A549 treated with Mapracorat at 1 μM for 4 hours (cell line): ENCODE data around the gene COX6B1. TPM values are rescaled to one million over a fixed set of nuclear protein-coding genes. Genes with fewer than 3 reads are reported as not detected.

ENCODE experiments used
- total RNA-seq: library from RNA; stranded (reverse); fragments of 200-300 nt; extraction: Qiagen RNA extraction; gene quantifications from 5 replicates; pipeline ENCODE4 v1.2.3, GENCODE V29; 2022

The COX6B1 gene, protein sequence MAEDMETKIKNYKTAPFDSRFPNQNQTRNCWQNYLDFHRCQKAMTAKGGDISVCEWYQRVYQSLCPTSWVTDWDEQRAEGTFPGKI
- total RNA-seq = 1,323 to 1,675 TPM (median 1,366 TPM) in 5 replicates

DNA sequence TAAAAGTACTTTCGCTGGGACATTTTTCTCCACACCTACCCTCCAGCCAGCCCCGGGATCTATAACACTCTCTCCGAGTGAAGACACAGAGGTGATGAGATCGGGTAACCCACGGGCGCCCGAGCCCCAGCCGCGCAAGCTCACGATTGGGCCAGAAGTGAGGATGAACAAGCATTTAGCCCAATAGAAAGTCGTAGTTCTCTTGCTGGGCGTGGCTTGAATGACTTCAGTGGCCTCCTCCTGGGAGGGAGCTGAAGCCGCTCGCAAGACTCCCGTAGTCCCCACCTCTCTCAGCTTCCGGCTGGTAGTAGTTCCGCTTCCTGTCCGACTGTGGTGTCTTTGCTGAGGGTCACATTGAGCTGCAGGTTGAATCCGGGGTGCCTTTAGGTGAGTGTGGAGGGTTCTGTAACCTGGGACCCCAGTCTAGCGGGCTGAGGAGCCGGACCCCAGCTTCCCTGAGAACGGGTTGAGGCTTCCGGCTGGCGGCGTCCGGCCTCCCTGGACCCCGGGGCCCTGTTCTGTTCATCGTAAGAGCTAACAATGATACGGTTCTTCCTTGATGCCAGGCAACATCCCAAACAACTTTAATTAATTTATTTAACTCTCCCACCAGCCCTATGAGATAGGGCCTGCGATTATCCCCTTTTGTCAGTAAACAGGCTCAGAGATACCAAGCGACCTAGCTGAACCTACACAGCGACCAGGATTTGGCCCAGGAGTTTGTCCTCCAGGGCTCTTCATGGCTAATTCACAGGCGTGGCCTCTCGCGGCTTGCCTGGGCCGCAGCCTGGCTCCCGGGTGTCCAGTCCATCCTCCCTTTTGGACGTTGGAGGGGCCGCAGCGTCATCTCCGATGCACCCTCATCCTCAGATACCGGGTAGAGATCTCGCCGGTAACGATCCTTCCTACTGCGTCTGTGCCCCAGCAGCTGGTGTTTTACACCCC is at the start of gene COX6B1:
Gene COX6B1 (plus strand): TSS at position 307 of the 945 bp plus-strand sequence. CDS start 2,921 bp downstream, outside the sequence.

DNA sequence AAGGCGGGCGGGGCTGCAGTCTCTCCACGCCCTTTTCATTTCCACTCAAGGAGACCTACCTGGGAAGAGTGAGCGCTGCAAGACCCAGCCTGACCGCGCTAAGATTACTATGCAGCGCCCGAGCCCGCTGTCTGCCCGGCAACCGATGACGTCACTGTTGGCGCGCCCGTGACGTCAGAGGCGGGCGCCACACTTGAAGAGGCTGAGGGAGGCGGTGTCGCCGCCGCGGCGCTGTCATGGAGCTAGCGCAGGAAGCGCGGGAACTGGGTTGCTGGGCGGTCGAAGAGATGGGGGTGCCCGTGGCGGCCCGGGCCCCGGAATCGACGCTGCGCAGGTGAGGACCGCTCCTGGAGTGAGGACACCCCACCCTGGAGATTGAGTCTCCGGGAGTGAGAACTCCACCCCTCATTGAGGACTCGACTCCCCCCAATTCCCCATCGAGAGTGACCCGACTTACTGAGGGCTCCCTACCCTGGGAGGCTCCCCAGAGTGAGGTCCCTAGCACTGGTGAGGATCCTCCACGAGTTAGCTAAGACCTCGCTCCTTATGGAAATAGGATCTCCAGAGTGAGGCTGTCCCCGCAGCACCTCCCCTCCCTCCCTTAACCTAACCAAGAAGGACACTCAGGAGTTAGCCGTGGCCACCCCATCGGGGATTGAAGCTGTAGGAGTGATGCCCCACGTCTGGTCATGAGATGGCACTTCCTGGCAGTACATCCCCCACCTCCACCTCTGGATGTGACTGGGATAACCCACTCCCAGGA is 35.4 kb upstream of the COX6B1 start, which contains the start of gene HAUS5:
Gene HAUS5 (plus strand): TSS at position 177 of the 763 bp plus-strand sequence. CDS start 60 bp downstream, at position 237.

DNA sequence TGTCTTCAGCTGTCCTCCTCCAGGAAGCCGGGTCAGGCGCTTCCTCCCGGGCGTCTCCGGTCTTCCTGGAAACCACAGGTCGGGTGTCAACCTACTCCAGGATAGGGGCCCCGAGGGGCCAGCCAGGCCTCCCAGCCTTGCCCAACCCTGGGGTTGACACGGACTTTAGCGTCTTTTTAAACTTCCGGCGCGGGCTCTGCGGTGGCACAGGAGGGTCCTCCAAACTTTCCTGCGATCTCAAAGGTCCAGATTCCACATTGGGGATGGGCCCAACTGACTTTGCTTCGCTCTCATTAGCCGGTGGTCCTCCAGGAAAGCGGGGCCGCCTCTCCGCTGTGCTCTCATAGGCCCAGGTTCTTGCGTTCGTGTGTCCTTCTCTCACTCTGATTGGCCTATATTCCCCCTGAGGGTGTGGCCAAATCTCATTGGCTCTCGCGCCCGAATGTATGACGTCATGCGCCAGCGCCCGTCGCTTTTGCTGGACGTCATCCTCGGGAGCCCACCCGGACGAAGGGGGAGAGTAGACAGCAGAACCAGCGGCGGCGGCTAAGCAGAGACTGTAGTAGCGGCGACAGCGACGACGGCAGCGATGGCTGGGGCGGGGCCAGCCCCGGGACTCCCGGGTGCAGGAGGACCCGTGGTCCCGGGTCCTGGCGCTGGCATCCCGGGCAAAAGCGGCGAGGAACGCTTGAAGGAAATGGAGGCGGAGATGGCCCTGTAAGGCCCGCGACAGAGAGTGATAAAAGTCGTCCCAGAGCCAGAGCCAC is 19.4 kb upstream of the COX6B1 start, which contains the start of gene RBM42:
Gene RBM42 (plus strand): TSS at position 472 of the 767 bp plus-strand sequence. CDS start 118 bp downstream, at position 590.

DNA sequence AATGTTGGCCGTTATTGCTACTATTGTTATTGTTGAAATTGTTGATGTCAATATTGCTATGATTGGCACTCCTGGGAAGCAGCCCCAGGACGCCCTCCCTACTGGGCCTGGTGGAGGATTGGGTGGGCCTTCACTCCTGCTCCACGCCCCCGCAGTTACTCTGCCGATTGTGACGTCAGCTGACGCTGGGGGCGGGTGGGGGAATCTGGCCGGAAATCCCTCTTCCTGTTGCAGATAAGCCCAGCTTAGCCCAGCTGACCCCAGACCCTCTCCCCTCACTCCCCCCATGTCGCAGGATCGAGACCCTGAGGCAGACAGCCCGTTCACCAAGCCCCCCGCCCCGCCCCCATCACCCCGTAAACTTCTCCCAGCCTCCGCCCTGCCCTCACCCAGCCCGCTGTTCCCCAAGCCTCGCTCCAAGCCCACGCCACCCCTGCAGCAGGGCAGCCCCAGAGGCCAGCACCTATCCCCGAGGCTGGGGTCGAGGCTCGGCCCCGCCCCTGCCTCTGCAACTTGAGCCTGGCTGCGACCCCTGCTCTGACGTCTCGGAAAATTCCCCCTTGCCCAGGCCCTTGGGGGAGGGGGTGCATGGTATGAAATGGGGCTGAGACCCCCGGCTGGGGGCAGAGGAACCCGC is 6.5 kb upstream of the COX6B1 start, which contains the start of gene ETV2:
Gene ETV2 (plus strand): TSS at position 231 of the 637 bp plus-strand sequence. CDS start 716 bp downstream, outside the sequence.

DNA sequence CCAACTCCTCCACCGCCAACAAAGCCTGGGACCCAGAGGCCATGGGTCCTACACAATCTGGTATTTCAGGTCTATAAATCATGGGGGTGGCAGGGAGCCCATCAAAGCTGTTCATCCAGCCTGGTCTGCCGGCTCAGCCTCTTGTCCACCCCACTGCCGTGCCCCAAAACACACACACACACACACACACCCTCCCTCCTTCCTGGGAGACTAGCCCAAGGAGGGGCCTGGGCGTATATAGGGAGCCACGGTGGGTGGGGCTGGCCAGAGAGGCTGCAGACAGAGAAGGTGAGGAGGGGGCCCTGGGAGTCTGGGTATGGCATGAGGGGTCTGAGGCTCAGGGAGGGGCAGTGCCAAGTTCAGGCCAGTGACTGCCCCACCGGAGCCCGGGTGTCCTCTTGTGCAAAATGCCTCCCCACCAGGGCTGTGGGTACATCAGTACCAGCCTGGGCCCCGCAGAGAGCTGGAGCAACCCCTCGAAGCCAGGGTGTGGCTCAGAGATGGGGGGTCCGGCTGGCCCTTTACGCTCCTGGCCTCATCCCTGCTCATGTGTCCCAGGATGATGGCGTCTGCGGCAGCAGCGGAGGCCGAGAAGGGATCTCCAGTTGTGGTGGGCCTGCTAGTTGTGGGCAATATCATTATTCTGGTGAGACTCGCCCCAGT is 18.3 kb downstream of the COX6B1 start, which contains the start of gene UPK1A:
Gene UPK1A (plus strand): TSS at position 267 of the 663 bp plus-strand sequence. CDS start 296 bp downstream, at position 563.

DNA sequence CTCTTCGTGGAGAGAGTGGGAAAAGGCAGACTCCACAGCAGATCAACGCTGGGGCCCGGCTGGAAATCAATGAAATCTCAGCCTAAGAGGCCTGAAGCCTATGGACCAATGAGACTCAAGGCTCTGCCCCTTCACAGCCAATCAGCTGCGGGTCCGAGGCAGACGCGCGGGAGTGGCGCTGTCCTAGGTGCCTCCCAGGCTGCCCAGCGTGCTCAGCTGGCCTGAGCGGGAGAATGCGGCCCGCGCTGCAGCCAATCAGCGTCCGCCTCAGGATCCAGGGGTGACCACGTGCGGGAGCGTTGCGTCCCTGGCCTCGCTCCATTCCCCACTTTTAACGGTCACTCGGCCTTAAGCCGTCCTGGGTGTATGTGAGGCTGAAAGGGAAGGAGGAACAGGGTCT is 56.1 kb downstream of the COX6B1 start, which contains the start of gene ZBTB32:
Gene ZBTB32 (plus strand): TSS at position 341 of the 400 bp plus-strand sequence. CDS start 10,069 bp downstream, outside the sequence.

Other genes starting within 250 kb of the COX6B1 start
- gene FFAR2, start 200.1 kb upstream of the COX6B1 start, total RNA-seq = not detected in 5 replicates
- gene KRTDAP, start 157.9 kb upstream of the COX6B1 start, total RNA-seq = not detected in 5 replicates
- gene DMKN, start 134.7 kb upstream of the COX6B1 start, total RNA-seq = 32.5 to 41.2 TPM (median 37.6 TPM) in 5 replicates
- 2.4 to 3.3 TPM (median 3.2 TPM) in 5 replicates for gene SBSN, start 120.0 kb upstream of the COX6B1 start, total RNA-seq
- gene GAPDHS, start 114.9 kb upstream of the COX6B1 start, total RNA-seq = 0.21 TPM in 1 of 5 replicates, not detected in the others
- 374 to 446 TPM (median 422 TPM) in 5 replicates for gene TMEM147, start 102.7 kb upstream of the COX6B1 start, total RNA-seq
- 0.06 TPM in 1 of 5 replicates, not detected in the others for gene ATP4A, start 84.7 kb upstream of the COX6B1 start, total RNA-seq
- not detected in 5 replicates for gene PMIS2, start 62.1 kb upstream of the COX6B1 start, total RNA-seq
- 11.3 to 18.9 TPM (median 15.0 TPM) in 5 replicates for gene HAUS5, start 35.6 kb upstream of the COX6B1 start, total RNA-seq
- gene RBM42, start 19.3 kb upstream of the COX6B1 start, total RNA-seq = 148 to 214 TPM (median 206 TPM) in 5 replicates
- gene ETV2, start 6.6 kb upstream of the COX6B1 start, total RNA-seq = 1.7 to 3.1 TPM (median 2.9 TPM) in 5 replicates
- gene UPK1A, start 18.2 kb downstream of the COX6B1 start, total RNA-seq = 0.72 to 1.1 TPM (median 0.94 TPM) in 5 replicates
- not detected in 5 replicates for gene ZBTB32, start 56.2 kb downstream of the COX6B1 start, total RNA-seq
- 46.2 to 63.6 TPM (median 56.5 TPM) in 5 replicates for gene KMT2B, start 69.7 kb downstream of the COX6B1 start, total RNA-seq
- 10.2 to 14.6 TPM (median 11.8 TPM) in 5 replicates for gene IGFLR1, start 94.1 kb downstream of the COX6B1 start, total RNA-seq
- gene U2AF1L4, start 97.1 kb downstream of the COX6B1 start, total RNA-seq = 24.6 to 30.2 TPM (median 25.0 TPM) in 5 replicates
- gene PSENEN, start 97.3 kb downstream of the COX6B1 start, total RNA-seq = 288 to 310 TPM (median 290 TPM) in 5 replicates
- 20.3 to 28.5 TPM (median 22.0 TPM) in 5 replicates for gene LIN37, start 100.3 kb downstream of the COX6B1 start, total RNA-seq
- 0.12 to 0.28 TPM (median 0.19 TPM) in 3 of 5 replicates, not detected in the others for gene HSPB6, start 108.7 kb downstream of the COX6B1 start, total RNA-seq
- 24.6 to 30.3 TPM (median 28.2 TPM) in 5 replicates for gene PROSER3, start 109.9 kb downstream of the COX6B1 start, total RNA-seq
- gene ARHGAP33, start 127.2 kb downstream of the COX6B1 start, total RNA-seq = 3.9 to 9.3 TPM (median 7.6 TPM) in 5 replicates
- gene PRODH2, start 164.5 kb downstream of the COX6B1 start, total RNA-seq = 0.16 to 0.53 TPM (median 0.34 TPM) in 5 replicates
- 0.27 to 0.75 TPM (median 0.56 TPM) in 5 replicates for gene NPHS1, start 204.2 kb downstream of the COX6B1 start, total RNA-seq
- 0.42 to 0.60 TPM (median 0.55 TPM) in 5 replicates for gene KIRREL2, start 208.6 kb downstream of the COX6B1 start, total RNA-seq
- 73.4 to 99.4 TPM (median 94.1 TPM) in 5 replicates for gene APLP1, start 220.3 kb downstream of the COX6B1 start, total RNA-seq